GM19467 (cell line): ENCODE results near the gene ERCC2.

ENCODE experiments used
- ATAC-seq: cut with Tn5 transposase; IDR thresholded peaks from one replicate; pipeline ENCODE4 v1.9.1; 2021; ENCODE audit warnings: mild to moderate bottlenecking, moderate library complexity; ENCODE audit not compliant: unreplicated experiment

ERCC2 gene

GRCh38 chr19:45356760-45357444 is 13.5 kb downstream of the ERCC2 start:
- ATAC-seq, result no peak

GRCh38 chr19:45355910-45356309 is 14.5 kb downstream of the ERCC2 start:
- no peak for ATAC-seq

- ATAC-seq, result no peak
Measured at GRCh38 chr19:45355402-45355801, 15.0 kb downstream of the ERCC2 start.

GRCh38 chr19:45354241-45354842 is 16.0 kb downstream of the ERCC2 start:
- ATAC-seq, result no peak

DNA sequence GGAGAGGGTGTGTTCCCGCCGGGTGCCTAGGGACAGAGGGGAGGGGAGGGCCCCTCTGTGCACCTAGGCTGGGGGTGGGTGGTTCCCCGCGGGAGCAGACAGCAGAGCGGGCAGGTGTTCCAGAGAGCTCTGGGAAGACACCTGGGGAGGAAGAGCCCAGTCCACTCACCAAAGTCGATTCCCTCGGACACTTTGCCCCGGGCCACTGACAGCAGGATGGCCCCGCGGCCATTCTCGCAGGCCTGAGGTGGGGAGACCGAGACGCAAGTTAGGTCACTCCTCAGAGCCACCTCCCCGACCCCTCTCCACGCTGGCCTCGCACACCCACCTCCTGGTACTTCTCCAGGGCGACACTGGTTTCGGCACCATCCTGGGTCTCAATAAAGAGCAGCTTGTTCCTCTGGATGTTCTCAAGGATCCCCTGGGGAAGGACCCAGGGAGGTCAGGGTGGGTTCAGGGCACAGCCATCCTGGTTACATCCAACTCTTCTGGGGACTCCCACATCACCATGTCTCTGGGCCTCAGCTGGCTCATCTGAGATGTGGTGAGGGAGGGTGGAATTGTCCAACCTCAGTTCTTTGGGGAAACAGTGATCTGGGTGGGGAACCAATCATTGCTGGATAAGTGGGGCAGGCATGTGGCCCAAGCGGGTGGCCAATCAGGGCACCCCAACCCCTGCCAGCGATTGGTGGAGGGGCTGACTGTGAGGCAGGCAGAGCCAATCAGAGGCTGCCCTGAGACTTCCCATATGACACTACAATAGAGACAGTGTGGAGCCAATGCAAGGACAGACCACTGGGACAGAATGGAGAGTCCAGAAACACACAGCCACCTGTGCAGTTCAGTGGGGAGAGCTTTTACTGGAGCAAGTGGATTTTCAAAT is 17.2 kb downstream of the ERCC2 start:
- no peak for ATAC-seq

DNA sequence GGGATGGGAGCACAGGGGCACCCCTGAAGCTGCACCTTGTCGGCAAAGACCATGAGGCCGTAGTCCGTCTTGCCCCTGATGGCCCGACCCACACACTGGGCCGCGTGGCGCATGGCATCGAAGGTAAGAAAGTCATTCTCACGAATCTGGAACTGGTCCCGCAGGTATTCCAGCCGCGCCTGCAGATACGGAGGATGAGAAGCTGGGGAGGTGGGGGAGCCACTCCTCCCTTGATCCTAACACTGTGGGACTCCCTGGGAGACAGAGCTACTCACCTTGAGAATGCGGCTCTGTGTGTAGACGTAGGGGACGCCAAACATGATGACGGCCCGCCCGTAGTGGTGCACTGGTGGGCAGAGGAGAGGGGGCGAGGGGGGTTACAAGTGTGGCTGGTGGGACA is 17.9 kb downstream of the ERCC2 start:
- no peak for ATAC-seq

GRCh38 chr19:45352062-45352461 is 18.3 kb downstream of the ERCC2 start:
- ATAC-seq, result no peak

- ATAC-seq, result no peak
Measured at GRCh38 chr19:45351401-45351952, 18.9 kb downstream of the ERCC2 start.

DNA sequence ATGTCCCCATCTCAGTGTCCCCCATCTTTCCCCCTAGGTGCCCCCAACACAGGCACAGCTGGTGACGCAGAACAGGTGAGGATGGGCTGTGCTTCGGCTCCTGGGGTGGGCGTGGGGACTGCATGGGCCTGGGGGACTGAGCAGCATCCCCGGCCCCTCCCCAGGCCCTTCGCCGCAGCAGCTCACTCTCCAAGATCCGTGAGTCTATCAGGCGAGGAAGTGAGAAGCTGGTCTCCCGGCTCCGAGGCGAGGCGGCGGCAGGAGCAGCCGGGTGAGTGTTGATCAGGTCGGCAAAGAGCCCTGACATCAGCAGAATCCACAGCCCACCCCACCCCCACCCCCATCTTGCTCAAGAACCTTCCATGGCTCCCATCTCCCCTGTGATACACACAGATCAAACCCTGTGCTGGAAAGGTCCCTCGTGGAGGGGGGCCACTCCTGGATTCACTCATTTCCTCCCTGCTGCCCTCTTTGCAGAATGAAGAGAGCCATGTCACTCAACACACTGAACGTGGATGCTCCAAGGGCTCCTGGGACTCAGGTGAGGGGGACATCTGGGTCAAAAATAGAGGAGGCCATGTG is 19.8 kb downstream of the ERCC2 start:
- ATAC-seq, result no peak

- ATAC-seq, result no peak
Measured at GRCh38 chr19:45349430-45349941, 20.9 kb downstream of the ERCC2 start.

DNA sequence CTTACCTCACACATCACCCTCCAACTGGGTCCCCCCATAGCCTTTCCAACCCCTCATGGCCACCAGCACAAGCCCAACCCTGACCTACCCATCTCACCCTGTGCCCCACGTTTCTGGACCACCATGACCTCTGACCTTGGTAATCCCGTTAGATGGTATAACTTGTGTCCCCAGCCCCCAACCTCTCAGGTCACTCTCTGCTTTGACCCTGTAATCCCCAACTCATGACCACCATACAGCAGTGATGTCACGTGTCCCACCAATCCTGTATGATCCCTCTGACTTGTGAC is 21.3 kb downstream of the ERCC2 start:
- no peak for ATAC-seq

- no peak for ATAC-seq
Measured at GRCh38 chr19:45348367-45349125, 21.8 kb downstream of the ERCC2 start.

DNA sequence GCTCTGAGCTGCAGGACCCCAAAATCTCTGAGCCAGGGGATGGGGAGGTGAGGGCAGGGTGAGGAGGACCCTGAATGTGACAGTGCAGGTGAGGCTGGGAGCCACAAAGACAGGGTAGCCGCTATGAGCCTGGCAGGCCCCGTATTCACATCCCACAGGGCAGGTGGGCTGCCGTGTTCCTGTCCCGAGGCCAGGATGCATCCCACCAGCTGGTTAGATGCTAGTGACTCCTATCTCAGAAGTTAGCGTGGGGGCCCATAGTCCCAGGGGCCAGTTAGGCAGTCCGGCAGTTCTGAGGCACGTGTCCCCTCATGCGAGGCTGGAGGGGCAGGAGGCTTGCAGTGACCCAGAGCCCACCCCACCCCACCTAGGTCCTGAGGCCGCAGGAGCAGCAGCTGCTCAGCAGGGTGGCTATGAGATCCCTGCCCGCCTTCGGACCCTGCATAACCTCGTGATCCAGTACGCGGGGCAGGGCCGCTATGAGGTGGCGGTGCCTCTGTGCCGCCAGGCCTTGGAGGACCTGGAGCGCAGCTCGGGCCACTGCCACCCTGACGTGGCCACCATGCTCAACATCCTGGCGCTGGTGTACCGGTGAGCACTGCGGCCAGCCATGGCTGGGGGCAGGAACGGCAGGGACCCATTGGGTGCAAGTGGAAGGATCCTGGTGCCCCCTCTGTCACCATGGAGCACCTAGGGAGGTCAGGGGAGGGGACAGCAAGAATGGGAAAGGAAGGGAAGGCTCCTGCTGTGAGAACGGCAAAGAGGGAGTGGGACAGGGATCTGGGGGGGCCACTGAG is 22.6 kb downstream of the ERCC2 start:
- no peak for ATAC-seq

DNA sequence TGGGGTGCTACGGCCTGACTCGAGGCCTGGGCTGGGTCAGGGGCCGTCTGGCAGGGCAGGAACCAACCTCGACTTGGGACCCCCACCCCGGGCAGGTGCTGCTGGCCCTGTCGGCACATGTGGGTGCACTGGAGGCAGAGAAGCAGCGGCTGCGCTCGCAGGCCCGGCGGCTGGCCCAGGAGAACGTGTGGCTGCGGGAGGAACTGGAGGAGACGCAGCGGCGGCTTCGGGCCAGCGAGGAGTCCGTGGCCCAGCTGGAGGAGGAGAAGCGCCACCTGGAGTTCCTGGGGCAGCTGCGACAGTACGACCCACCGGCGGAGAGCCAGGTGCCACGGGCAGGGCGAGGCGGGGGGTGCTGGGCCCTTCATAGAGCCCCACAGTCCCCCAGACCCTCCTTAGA is 23.9 kb downstream of the ERCC2 start:
- ATAC-seq, result no peak

DNA sequence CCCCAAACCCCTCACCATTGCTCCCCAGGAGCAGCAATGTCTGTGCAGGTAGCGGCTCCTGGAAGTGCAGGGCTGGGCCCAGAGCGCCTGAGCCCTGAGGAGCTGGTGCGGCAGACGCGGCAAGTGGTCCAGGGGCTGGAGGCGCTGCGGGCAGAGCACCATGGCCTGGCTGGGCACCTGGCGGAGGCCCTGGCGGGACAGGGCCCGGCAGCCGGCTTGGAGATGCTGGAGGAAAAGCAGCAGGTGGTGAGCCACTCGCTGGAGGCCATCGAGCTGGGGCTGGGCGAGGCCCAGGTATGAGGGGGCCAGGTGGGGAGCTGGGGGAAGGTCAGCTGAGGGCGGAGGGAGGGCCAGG is 24.9 kb downstream of the ERCC2 start:
- ATAC-seq, result no peak

- no peak for ATAC-seq
Measured at GRCh38 chr19:45344621-45345505, 25.5 kb downstream of the ERCC2 start.

DNA sequence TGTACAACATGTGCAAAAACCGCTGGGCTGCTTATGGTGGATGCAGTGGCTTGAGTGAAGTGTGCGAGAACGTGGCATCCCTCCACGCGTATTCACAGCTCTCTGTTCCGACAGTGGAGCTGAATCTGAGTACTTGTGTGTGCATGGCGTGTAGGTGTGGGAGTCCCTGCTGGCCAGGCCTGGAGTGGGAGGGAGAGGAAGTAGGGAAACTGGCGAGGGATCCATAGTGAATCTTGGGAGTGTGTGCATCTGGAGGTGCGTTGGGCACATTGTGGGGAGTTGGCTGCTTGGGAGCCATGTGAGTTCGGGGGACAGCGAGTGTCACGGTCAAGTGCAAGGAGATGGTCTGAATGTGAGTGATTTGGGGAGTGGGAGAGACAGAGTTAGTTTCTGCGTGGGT is 27.5 kb downstream of the ERCC2 start:
- no peak for ATAC-seq

- no peak for ATAC-seq
Measured at GRCh38 chr19:45340899-45341453, 29.4 kb downstream of the ERCC2 start.
